SK-N-SH treated with all-trans-retinoic acid at 6 μM for 48 hours (cell line): ENCODE measurements around the gene SMARCC1.

Source experiments
- BACH2 ChIP-seq: fragments of 250-450 bp; sonication (Bioruptor Pico); IDR thresholded peaks from 2 replicates; pipeline ENCODE4 v1.9.0; 2021; ENCODE audit warnings: mild to moderate bottlenecking, borderline replicate concordance
- CSRNP3 ChIP-seq: fragments of 250-450 bp; sonication (Bioruptor Pico); IDR thresholded peaks from 2 replicates; pipeline ENCODE4 v1.5.1; 2021; ENCODE audit warnings: mild to moderate bottlenecking, moderate library complexity
- GLIS3 ChIP-seq: fragments of 250-450 bp; sonication (Bioruptor Pico); IDR thresholded peaks from 2 replicates; pipeline ENCODE4 v1.5.0; 2020; ENCODE audit warnings: mild to moderate bottlenecking, moderate library complexity
- PATZ1 ChIP-seq: fragments of 250-450 bp; sonication (Bioruptor Pico); IDR thresholded peaks from 2 replicates; pipeline ENCODE4 v1.8.0; 2020; ENCODE audit warnings: mild to moderate bottlenecking, moderate library complexity, borderline replicate concordance
- POU6F1 ChIP-seq: fragments of 250-450 bp; sonication (Bioruptor Pico); IDR thresholded peaks from 2 replicates; pipeline ENCODE4 v1.8.0; 2021; ENCODE audit warnings: low read depth, mild to moderate bottlenecking, moderate library complexity, borderline replicate concordance
- TCF4 ChIP-seq: fragments of 250-450 bp; sonication (Bioruptor Pico); IDR thresholded peaks from 2 replicates; pipeline ENCODE4 v1.8.0; 2021; ENCODE audit warnings: mild to moderate bottlenecking, moderate library complexity, borderline replicate concordance
- ZFP3 ChIP-seq: fragments of 250-450 bp; sonication (Bioruptor Pico); IDR thresholded peaks from 2 replicates; pipeline ENCODE4 v1.5.0; 2020; ENCODE audit warnings: mild to moderate bottlenecking, moderate library complexity
- ZNF565 ChIP-seq: fragments of 450-650 bp; formaldehyde crosslinking; conservative IDR thresholded peaks from 2 replicates; pipeline ENCODE4 v1.5.0; 2020; ENCODE audit warnings: low read depth, mild to moderate bottlenecking, moderate library complexity
- ZNF70 ChIP-seq: fragments of 450-650 bp; formaldehyde crosslinking; IDR thresholded peaks from 2 replicates; pipeline ENCODE4 v1.5.0; 2020; ENCODE audit warnings: mild to moderate bottlenecking, moderate library complexity
- ZNF8 ChIP-seq: fragments of 450-650 bp; formaldehyde crosslinking; IDR thresholded peaks from 2 replicates; pipeline ENCODE4 v1.5.0; 2020; ENCODE audit warnings: mild to moderate bottlenecking, moderate library complexity

GRCh38 chr3:47661121-47661752, 120.5 kb downstream of the SMARCC1 start:
- TF ChIP-seq ZFP3 (CRISPR knock-in tag), result no peak
- no peak for TF ChIP-seq POU6F1 (CRISPR knock-in tag)
- no peak for TF ChIP-seq CSRNP3 (CRISPR knock-in tag)
- TF ChIP-seq GLIS3 (CRISPR knock-in tag), result no peak
- no peak for TF ChIP-seq TCF4
- no peak for TF ChIP-seq PATZ1 (CRISPR knock-in tag)
- TF ChIP-seq ZNF565 (CRISPR knock-in tag), result no peak
- TF ChIP-seq BACH2, result no peak
- TF ChIP-seq ZNF8, result no peak
- TF ChIP-seq ZNF70 (CRISPR knock-in tag), result no peak
